SK-N-SH treated with all-trans-retinoic acid at 6 μM for 48 hours (cell line): ENCODE measurements around the gene JOSD2.

Source experiments
- ATAC-seq: fragments of 200-7000 bp; cut with Tn5 transposase; 3 replicates; pipeline ENCODE4 v1.9.1; 2020; ENCODE audit warnings: mild to moderate bottlenecking, moderate library complexity
- ARNTL ChIP-seq: fragments of 450-650 bp; formaldehyde crosslinking; IDR thresholded peaks from 2 replicates; pipeline ENCODE4 v1.5.0; 2020; ENCODE audit warnings: low read depth, mild to moderate bottlenecking, moderate library complexity, borderline replicate concordance
- BACH2 ChIP-seq: fragments of 250-450 bp; sonication (Bioruptor Pico); IDR thresholded peaks from 2 replicates; pipeline ENCODE4 v1.9.0; 2021; ENCODE audit warnings: mild to moderate bottlenecking, borderline replicate concordance
- CSDC2 ChIP-seq: fragments of 250-450 bp; sonication (Bioruptor Pico); IDR thresholded peaks from 2 replicates; pipeline ENCODE4 v1.5.0; 2020; ENCODE audit warnings: mild to moderate bottlenecking, moderate library complexity
- GLIS3 ChIP-seq: fragments of 250-450 bp; sonication (Bioruptor Pico); IDR thresholded peaks from 2 replicates; pipeline ENCODE4 v1.5.0; 2020; ENCODE audit warnings: mild to moderate bottlenecking, moderate library complexity
- OSR1 ChIP-seq: fragments of 250-450 bp; sonication (Bioruptor Pico); IDR thresholded peaks from 2 replicates; pipeline ENCODE4 v1.8.0; 2022; ENCODE audit warnings: moderate library complexity, mild to moderate bottlenecking, inconsistent platforms
- RARB ChIP-seq: fragments of 250-450 bp; sonication (Bioruptor Pico); IDR thresholded peaks from 2 replicates; pipeline ENCODE4 v1.8.0; 2021; ENCODE audit warnings: mild to moderate bottlenecking, moderate library complexity
- SNAI2 ChIP-seq: fragments of 250-450 bp; sonication (Bioruptor Pico); IDR thresholded peaks from 2 replicates; pipeline ENCODE4 v1.5.0; 2020; ENCODE audit warnings: mild to moderate bottlenecking, moderate library complexity
- TCF4 ChIP-seq: fragments of 250-450 bp; sonication (Bioruptor Pico); IDR thresholded peaks from 2 replicates; pipeline ENCODE4 v1.8.0; 2021; ENCODE audit warnings: mild to moderate bottlenecking, moderate library complexity, borderline replicate concordance
- TOX ChIP-seq: fragments of 250-450 bp; sonication (Bioruptor Pico); IDR thresholded peaks from 2 replicates; pipeline ENCODE4 v1.8.0; 2021; ENCODE audit warnings: mild to moderate bottlenecking, moderate library complexity, borderline replicate concordance
- ZC3H10 ChIP-seq: fragments of 250-450 bp; sonication (Bioruptor Pico); IDR thresholded peaks from 2 replicates; pipeline ENCODE4 v1.5.1; 2021; ENCODE audit warnings: mild to moderate bottlenecking, moderate library complexity
- ZFP3 ChIP-seq: fragments of 250-450 bp; sonication (Bioruptor Pico); IDR thresholded peaks from 2 replicates; pipeline ENCODE4 v1.5.0; 2020; ENCODE audit warnings: mild to moderate bottlenecking, moderate library complexity
- ZNF8 ChIP-seq: fragments of 450-650 bp; formaldehyde crosslinking; IDR thresholded peaks from 2 replicates; pipeline ENCODE4 v1.5.0; 2020; ENCODE audit warnings: mild to moderate bottlenecking, moderate library complexity
- TF ChIP-seq, protein P1 (sequence below): fragments of 250-450 bp; sonication (Bioruptor Pico); IDR thresholded peaks from 2 replicates; pipeline ENCODE4 v1.5.1; 2020; ENCODE audit warnings: low read depth, mild to moderate bottlenecking, moderate library complexity
- TF ChIP-seq, protein P2 (sequence below): fragments of 250-450 bp; sonication (Bioruptor Pico); IDR thresholded peaks from 2 replicates; pipeline ENCODE4 v1.8.0; 2021; ENCODE audit warnings: low read depth, mild to moderate bottlenecking, moderate library complexity, borderline replicate concordance
- TF ChIP-seq, protein P3 (sequence below): fragments of 250-450 bp; sonication (Bioruptor Pico); IDR thresholded peaks from 2 replicates; pipeline ENCODE4 v1.8.0; 2020; ENCODE audit warnings: mild to moderate bottlenecking, moderate library complexity, borderline replicate concordance
- TF ChIP-seq, protein P4 (sequence below): fragments of 250-450 bp; sonication (Bioruptor Pico); IDR thresholded peaks from 2 replicates; pipeline ENCODE4 v1.5.0; 2020; ENCODE audit warnings: mild to moderate bottlenecking, moderate library complexity
- TF ChIP-seq, protein P5 (sequence below): fragments of 250-450 bp; sonication (Bioruptor Pico); IDR thresholded peaks from 2 replicates; pipeline ENCODE4 v1.5.1; 2021; ENCODE audit warnings: mild to moderate bottlenecking, moderate library complexity

Gene JOSD2

DNA sequence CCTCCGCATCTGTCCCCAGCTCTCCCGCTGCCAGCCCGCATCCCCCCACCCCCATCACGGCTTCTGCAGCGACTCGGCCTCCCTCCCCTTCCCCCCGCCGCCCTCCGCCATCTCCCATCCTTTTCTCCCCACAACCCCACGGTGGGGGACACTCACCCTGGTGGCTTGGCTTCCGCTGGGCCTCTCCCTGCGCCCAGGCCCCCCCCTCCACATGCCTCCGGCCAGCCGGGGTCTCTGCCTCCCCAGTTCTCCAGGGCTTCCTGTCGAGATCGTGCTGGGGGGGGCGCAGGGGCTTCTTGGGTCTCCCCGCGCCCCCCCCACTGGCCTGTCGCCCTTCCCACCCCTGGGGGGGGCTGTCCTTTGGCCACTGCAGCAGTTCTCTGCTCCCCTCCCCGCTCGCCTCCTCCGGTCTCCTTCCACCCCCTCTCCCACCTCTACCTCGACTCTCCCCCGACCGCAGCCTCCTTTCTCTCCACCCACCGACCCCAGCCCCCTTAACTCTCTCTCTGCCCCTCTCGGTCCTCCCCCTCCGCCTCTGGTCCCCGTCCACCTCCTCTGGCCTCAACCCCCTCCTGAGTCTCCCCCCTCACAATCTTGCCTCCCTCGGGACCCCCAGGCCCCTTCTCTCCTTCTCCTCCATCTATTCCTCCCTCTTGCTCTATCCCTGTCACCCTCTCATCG lies 40.2 kb upstream of the JOSD2 start:
- no peak for ATAC-seq
- no peak for TF ChIP-seq ZNF8 (CRISPR knock-in tag)
- TF ChIP-seq ZC3H10 (CRISPR knock-in tag) = no peak
- no peak for TF ChIP-seq SNAI2 (CRISPR knock-in tag)
- no peak for TF ChIP-seq TCF4 (CRISPR knock-in tag)
- no peak for TF ChIP-seq ZFP3 (CRISPR knock-in tag)
- no peak for TF ChIP-seq BACH2 (CRISPR knock-in tag)

DNA sequence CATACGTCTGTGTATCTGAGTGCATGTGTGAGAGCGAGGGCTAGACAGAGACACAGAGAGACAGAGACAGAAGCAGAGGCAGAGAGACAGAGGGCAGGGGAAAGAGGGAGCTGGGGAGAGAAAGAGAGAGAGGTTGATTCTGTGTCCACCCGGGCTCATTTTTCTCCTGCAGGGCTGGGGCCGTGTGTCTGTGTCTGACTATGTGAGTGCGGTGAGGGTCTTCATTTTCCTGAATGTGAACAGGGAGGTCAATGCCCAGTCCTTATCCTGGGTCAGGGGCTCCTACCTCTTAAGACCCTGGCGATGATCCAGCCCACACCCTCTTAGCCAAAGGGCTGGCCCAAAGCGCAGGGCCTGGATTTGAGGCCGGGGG lies 39.6 kb upstream of the JOSD2 start:
- no peak for ATAC-seq
- TF ChIP-seq CSDC2 (CRISPR knock-in tag) (no peak), GLIS3 (CRISPR knock-in tag) (no peak)

DNA sequence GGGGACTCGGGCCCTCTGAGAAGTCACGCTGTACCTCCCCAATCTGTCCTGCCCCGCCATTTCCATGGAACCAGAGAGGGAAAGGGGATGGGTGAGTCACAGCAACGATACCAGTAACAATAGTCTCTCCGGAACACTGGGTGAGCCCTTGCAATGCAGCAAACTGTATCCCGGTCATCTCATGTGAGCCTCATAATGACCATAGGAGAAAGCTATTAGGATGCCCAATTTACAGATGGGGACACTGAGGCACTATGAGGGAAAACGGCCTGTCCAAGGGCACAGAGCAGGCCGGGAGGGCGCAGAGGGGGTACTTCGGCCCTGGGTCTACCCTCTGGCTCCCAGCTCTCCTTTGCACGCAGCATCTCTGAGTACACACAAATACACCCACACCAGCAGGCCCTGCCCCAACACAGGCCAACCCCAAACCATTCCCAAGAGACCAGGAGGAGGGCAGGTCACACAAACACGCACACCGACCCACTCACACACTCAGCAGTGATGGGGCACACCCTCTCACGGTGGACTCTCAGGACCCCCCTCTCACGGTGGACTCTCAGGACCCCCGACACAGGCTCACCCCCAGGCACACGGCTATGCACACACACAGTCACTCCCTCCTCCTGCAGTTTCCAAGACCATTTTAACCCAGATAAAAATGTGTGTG lies 39.1 kb upstream of the JOSD2 start:
- no peak for ATAC-seq
- TF ChIP-seq OSR1 (CRISPR knock-in tag) (no peak), RARB (CRISPR knock-in tag) (no peak), ARNTL (CRISPR knock-in tag) (no peak), TCF4 (CRISPR knock-in tag) (no peak), SNAI2 (CRISPR knock-in tag) (no peak), TOX (CRISPR knock-in tag) (no peak), GLIS3 (CRISPR knock-in tag) (no peak)
- TF ChIP-seq, protein P1, sequence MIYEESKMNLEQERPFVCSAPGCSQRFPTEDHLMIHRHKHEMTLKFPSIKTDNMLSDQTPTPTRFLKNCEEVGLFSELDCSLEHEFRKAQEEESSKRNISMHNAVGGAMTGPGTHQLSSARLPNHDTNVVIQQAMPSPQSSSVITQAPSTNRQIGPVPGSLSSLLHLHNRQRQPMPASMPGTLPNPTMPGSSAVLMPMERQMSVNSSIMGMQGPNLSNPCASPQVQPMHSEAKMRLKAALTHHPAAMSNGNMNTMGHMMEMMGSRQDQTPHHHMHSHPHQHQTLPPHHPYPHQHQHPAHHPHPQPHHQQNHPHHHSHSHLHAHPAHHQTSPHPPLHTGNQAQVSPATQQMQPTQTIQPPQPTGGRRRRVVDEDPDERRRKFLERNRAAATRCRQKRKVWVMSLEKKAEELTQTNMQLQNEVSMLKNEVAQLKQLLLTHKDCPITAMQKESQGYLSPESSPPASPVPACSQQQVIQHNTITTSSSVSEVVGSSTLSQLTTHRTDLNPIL = no peak
- TF ChIP-seq, protein P2, sequence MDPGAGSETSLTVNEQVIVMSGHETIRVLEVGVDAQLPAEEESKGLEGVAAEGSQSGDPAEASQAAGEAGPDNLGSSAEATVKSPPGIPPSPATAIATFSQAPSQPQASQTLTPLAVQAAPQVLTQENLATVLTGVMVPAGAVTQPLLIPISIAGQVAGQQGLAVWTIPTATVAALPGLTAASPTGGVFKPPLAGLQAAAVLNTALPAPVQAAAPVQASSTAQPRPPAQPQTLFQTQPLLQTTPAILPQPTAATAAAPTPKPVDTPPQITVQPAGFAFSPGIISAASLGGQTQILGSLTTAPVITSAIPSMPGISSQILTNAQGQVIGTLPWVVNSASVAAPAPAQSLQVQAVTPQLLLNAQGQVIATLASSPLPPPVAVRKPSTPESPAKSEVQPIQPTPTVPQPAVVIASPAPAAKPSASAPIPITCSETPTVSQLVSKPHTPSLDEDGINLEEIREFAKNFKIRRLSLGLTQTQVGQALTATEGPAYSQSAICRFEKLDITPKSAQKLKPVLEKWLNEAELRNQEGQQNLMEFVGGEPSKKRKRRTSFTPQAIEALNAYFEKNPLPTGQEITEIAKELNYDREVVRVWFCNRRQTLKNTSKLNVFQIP = no peak
- TF ChIP-seq, protein P3, sequence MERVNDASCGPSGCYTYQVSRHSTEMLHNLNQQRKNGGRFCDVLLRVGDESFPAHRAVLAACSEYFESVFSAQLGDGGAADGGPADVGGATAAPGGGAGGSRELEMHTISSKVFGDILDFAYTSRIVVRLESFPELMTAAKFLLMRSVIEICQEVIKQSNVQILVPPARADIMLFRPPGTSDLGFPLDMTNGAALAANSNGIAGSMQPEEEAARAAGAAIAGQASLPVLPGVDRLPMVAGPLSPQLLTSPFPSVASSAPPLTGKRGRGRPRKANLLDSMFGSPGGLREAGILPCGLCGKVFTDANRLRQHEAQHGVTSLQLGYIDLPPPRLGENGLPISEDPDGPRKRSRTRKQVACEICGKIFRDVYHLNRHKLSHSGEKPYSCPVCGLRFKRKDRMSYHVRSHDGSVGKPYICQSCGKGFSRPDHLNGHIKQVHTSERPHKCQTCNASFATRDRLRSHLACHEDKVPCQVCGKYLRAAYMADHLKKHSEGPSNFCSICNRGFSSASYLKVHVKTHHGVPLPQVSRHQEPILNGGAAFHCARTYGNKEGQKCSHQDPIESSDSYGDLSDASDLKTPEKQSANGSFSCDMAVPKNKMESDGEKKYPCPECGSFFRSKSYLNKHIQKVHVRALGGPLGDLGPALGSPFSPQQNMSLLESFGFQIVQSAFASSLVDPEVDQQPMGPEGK (CRISPR knock-in tag) = no peak
- TF ChIP-seq, protein P4, sequence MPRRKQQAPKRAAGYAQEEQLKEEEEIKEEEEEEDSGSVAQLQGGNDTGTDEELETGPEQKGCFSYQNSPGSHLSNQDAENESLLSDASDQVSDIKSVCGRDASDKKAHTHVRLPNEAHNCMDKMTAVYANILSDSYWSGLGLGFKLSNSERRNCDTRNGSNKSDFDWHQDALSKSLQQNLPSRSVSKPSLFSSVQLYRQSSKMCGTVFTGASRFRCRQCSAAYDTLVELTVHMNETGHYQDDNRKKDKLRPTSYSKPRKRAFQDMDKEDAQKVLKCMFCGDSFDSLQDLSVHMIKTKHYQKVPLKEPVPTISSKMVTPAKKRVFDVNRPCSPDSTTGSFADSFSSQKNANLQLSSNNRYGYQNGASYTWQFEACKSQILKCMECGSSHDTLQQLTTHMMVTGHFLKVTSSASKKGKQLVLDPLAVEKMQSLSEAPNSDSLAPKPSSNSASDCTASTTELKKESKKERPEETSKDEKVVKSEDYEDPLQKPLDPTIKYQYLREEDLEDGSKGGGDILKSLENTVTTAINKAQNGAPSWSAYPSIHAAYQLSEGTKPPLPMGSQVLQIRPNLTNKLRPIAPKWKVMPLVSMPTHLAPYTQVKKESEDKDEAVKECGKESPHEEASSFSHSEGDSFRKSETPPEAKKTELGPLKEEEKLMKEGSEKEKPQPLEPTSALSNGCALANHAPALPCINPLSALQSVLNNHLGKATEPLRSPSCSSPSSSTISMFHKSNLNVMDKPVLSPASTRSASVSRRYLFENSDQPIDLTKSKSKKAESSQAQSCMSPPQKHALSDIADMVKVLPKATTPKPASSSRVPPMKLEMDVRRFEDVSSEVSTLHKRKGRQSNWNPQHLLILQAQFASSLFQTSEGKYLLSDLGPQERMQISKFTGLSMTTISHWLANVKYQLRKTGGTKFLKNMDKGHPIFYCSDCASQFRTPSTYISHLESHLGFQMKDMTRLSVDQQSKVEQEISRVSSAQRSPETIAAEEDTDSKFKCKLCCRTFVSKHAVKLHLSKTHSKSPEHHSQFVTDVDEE (CRISPR knock-in tag) = no peak
- TF ChIP-seq, protein P5, sequence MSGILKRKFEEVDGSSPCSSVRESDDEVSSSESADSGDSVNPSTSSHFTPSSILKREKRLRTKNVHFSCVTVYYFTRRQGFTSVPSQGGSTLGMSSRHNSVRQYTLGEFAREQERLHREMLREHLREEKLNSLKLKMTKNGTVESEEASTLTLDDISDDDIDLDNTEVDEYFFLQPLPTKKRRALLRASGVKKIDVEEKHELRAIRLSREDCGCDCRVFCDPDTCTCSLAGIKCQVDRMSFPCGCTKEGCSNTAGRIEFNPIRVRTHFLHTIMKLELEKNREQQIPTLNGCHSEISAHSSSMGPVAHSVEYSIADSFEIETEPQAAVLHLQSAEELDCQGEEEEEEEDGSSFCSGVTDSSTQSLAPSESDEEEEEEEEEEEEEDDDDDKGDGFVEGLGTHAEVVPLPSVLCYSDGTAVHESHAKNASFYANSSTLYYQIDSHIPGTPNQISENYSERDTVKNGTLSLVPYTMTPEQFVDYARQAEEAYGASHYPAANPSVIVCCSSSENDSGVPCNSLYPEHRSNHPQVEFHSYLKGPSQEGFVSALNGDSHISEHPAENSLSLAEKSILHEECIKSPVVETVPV = no peak
